ENCODE measurements around the gene GPR137.

- TF ChIP-seq SIN3A (IDR thresholded peaks at IDR 0.05; ENCODE audit: borderline replicate concordance in 2 of 2, control insufficient read depth in 1 of 2, low read depth in 2 of 2, low read length in 2 of 2), result no peak
- no peak for TF ChIP-seq MEF2A (IDR thresholded peaks at IDR 0.05; ENCODE audit: control insufficient read depth, low read depth, low read length)
Measured at GRCh38 chr11:64243236-64243854, 42.3 kb upstream of the GPR137 start.
